Muscle of leg (tissue), 11 donors: ENCODE results near the gene GLRA3. TPM values are rescaled to one million over a fixed set of nuclear protein-coding genes. Genes with fewer than 3 reads are reported as not detected.
"Not testable (repeated sequence)": the region's sequence is repeated elsewhere in the genome, so short reads cannot be mapped to it uniquely, and the experiment has no call there.

ENCODE experiments used
- DNase-seq: peaks from one replicate; pipeline ENCODE4 v3.0.0; 2013
- H3K27ac ChIP-seq: one replicate; pipeline ENCODE4 v1.5.1; 2013; ENCODE audit warnings: mild to moderate bottlenecking, low read length, control low read depth
- H3K27me3 ChIP-seq: one replicate; pipeline ENCODE4 v1.6.1; 2013; ENCODE audit warnings: low read length; ENCODE audit not compliant: control insufficient read depth, insufficient read depth
- H3K36me3 ChIP-seq: one replicate; pipeline ENCODE4 v1.6.1; 2013; ENCODE audit warnings: low read length; ENCODE audit not compliant: control insufficient read depth, insufficient read depth
- H3K4me1 ChIP-seq: one replicate; pipeline ENCODE4 v1.6.1; 2013; ENCODE audit warnings: low read length; ENCODE audit not compliant: control insufficient read depth, insufficient read depth
- H3K4me3 ChIP-seq: one replicate; pipeline ENCODE4 v1.5.1; 2013; ENCODE audit warnings: low read length, control low read depth
- H3K9me3 ChIP-seq: replicated peaks from 2 replicates; pipeline ENCODE4 v1.6.1; 2013; ENCODE audit warnings: low read depth, low read length; ENCODE audit not compliant: control insufficient read depth
- WGBS: methylation state at CpG from one replicate; pipeline ENCODE4 v1.1.5; 2013; ENCODE audit warnings: missing lambda C conversion rate; ENCODE audit not compliant: insufficient coverage; 5-methylcytosine and 5-hydroxymethylcytosine counted together
- polyA plus RNA-seq, 8 donors: library from polyadenylated mRNA; unstranded; fragments of 120-200 nt; gene quantifications; one replicate each; pipeline versions ENCODE4 v1.2.1 to v1.2.3, GENCODE V29; 2013; ENCODE audit warnings: inconsistent platforms in 1 of 8, low replicate concordance in 1 of 8; ENCODE audit not compliant: insufficient read length in 8 of 8, insufficient read depth in 1 of 8
- total RNA-seq: library from RNA; stranded (reverse); fragments of 120-200 nt; gene quantifications from one replicate; pipeline ENCODE4 v1.2.4, GENCODE V29; 2013

The GLRA3 gene
- total and polyA plus RNA-seq, 9 donors = 0.09 TPM; not detected in 8

DNA sequence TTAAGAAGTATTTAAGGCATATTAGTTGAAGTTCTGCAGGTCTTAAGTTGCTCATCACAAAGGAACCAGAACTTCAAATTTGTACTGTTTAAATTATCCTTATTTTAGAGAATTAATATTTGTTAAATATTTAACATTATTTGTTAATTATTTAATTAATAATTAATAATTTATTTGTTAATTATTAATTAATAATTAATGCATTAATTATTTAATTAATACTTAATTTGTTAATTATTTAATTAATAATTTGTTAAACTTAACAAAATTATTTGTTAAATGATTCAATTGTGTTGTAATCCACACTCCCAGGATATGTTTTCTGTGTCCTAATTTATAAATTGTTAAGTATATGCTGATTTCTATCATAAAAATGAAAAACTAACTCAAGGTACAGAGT, 129.4 kb downstream of the GLRA3 start:
- Histone ChIP-seq H3K27ac (no peak overlapping the region), H3K9me3 (no peaks in the 10 kb centered on the region), H3K36me3 (no peaks in the 10 kb centered on the region), H3K4me3 (no peak overlapping the region), H3K27me3 (no peaks in the 10 kb centered on the region), H3K4me1 (no peaks in the 10 kb centered on the region)
- no peak for DNase-seq

DNA sequence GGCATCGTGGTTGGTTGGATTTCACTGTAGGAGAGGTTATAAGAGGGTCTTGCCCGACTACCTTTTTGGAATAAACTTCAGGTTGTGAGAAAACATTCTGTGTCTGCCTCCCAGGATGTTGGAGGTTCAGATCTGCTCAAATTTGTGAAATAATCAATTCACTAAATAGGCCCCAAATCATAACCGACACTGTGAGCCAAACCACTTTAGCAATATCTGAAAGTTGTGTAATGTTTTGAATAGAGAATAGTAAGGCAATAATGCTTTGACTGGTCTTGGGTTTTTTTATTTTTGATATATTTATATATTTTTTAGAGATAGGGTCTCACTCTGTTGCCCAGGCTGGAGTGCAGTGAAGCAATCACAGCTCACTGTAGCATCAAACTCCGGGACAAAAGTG, 131.2 kb downstream of the GLRA3 start:
- Histone ChIP-seq H3K27ac (no peak overlapping the region), H3K27me3 (no peaks in the 10 kb centered on the region), H3K9me3 (no peaks in the 10 kb centered on the region), H3K4me3 (no peak overlapping the region), H3K36me3 (no peaks in the 10 kb centered on the region), H3K4me1 (no peaks in the 10 kb centered on the region)
- WGBS = 57% methylated on average over 1 of the region's 4 CpGs
- no peak for DNase-seq

DNA sequence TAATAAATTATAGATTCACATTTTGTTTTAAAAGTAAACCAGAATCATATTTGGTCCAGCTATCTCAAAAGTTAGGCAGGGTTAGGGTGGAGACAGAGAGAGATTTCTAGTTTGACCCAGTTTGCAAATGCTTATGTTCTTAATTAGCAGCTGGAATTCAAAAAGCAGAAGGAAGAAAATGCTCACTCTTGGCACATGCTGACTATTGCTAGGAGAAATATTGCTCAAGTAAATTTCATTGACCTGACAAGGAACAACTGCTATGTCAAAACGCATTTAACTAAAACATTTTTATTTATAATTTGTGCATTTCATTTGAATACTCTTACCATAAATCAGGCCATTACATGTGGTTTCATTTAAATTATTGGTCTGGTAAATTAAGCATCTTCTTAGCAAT, 131.8 kb downstream of the GLRA3 start:
- peak; percentile 92 for DNase-seq
- H3K27ac ChIP-seq = no peak overlapping the region
- no peaks in the 10 kb centered on the region for H3K9me3 ChIP-seq
- no peaks in the 10 kb centered on the region for H3K27me3 ChIP-seq
- no peaks in the 10 kb centered on the region for H3K36me3 ChIP-seq
- no peak overlapping the region for H3K4me3 ChIP-seq
- no CpG with 5 or more reads among the region's 1 CpG for WGBS
- H3K4me1 ChIP-seq = no peaks in the 10 kb centered on the region

- Histone ChIP-seq H3K4me3 (no peak overlapping the region), H3K27me3 (no peaks in the 10 kb centered on the region), H3K36me3 (no peaks in the 10 kb centered on the region), H3K4me1 (no peaks in the 10 kb centered on the region), H3K27ac (no peak overlapping the region), H3K9me3 (no peaks in the 10 kb centered on the region)
- no peak for DNase-seq
These were observed 132.4 kb downstream of the GLRA3 start for GRCh38 chr4:174696657-174697056.

DNA sequence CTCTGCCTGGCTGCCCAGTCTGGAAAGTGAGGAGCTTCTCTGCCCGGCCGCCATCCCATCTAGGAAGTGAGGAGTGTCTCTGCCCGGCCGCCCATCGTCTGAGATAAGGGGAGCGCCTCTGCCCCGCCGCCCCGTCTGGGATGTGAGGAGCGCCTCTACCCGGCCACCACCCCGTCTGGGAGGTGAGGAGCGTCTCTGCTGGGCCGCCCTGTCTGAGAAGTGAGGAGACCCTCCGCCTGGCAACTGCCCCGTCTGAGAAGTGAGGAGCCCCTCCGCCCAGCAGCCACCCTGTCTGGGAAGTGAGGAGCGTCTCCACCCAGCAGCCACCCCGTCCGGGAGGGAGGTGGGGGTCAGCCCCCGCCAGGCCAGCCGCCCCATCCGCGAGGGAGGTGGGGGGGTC, 137.2 kb downstream of the GLRA3 start:
- H3K27ac ChIP-seq, H3K9me3 ChIP-seq, H3K27me3 ChIP-seq, H3K36me3 ChIP-seq, H3K4me3 ChIP-seq, DNase-seq, H3K4me1 ChIP-seq: not testable (repeated sequence)
- 91% methylated on average over 12 of the region's 24 CpGs for WGBS

DNA sequence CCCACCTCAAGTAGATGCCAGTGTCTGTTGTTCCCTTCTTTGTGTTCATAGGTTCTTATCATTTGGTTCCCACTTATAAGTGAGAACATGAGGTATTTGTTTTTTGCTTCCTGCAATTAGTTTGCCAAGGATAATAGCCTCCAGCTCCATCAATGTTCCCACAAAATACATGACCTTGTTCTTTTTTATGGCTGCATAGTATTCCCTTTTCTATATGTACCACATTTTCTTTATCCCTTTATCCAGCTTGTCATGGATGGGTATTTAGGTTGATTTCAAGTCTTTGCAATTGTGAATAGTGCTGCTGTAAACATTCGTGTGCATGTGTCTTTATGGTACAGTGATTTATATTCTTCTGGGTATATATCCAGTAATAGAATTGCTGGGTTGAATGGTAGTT, 138.4 kb downstream of the GLRA3 start:
- no peak for DNase-seq
- WGBS = no CpG with 5 or more reads among the region's 1 CpG

GRCh38 chr4:174689618-174690017, 139.4 kb downstream of the GLRA3 start:
- DNase-seq = no peak
- H3K4me3 ChIP-seq = no peak overlapping the region
- H3K4me1 ChIP-seq = no peaks in the 10 kb centered on the region
- H3K27ac ChIP-seq = no peak overlapping the region
- H3K9me3 ChIP-seq = peaks cover 7% of the 10 kb centered on the region
- H3K36me3 ChIP-seq = no peaks in the 10 kb centered on the region
- no CpG with 5 or more reads among the region's 4 CpGs for WGBS
- no peaks in the 10 kb centered on the region for H3K27me3 ChIP-seq

More for the DNA sequence above, 138.4 kb downstream of the GLRA3 start:
- peaks cover 7% of the 10 kb centered on the region for H3K9me3 ChIP-seq
- H3K36me3 ChIP-seq = no peaks in the 10 kb centered on the region
- no peaks in the 10 kb centered on the region for H3K27me3 ChIP-seq
- H3K27ac ChIP-seq = no peak overlapping the region
- no peak overlapping the region for H3K4me3 ChIP-seq
- no peaks in the 10 kb centered on the region for H3K4me1 ChIP-seq

GRCh38 chr4:174686826-174687225, 142.2 kb downstream of the GLRA3 start:
- no peaks in the 10 kb centered on the region for H3K27me3 ChIP-seq
- H3K4me3 ChIP-seq = no peak overlapping the region
- H3K27ac ChIP-seq = no peak overlapping the region
- no peak for DNase-seq
- H3K4me1 ChIP-seq = no peaks in the 10 kb centered on the region
- H3K36me3 ChIP-seq = no peaks in the 10 kb centered on the region
- H3K9me3 ChIP-seq = peaks cover 7% of the 10 kb centered on the region

GRCh38 chr4:174681723-174682300, 147.2 kb downstream of the GLRA3 start:
- H3K27ac ChIP-seq = no peak overlapping the region
- H3K36me3 ChIP-seq = no peaks in the 10 kb centered on the region
- no peak overlapping the region for H3K4me3 ChIP-seq
- H3K9me3 ChIP-seq = no peaks in the 10 kb centered on the region
- DNase-seq = no peak
- no peaks in the 10 kb centered on the region for H3K4me1 ChIP-seq
- H3K27me3 ChIP-seq = no peaks in the 10 kb centered on the region
- 63% methylated on average over 2 of the region's 4 CpGs for WGBS

GRCh38 chr4:174674305-174674840, 154.7 kb downstream of the GLRA3 start:
- no peak for DNase-seq
- no peaks in the 10 kb centered on the region for H3K4me1 ChIP-seq
- H3K27ac ChIP-seq = no peak overlapping the region
- no peaks in the 10 kb centered on the region for H3K36me3 ChIP-seq
- H3K27me3 ChIP-seq = no peaks in the 10 kb centered on the region
- H3K4me3 ChIP-seq = no peak overlapping the region
- no peaks in the 10 kb centered on the region for H3K9me3 ChIP-seq
- WGBS = no CpG with 5 or more reads among the region's 1 CpG

GRCh38 chr4:174673865-174674264, 155.2 kb downstream of the GLRA3 start:
- DNase-seq = no peak
- H3K27ac ChIP-seq = no peak overlapping the region

More at GRCh38 chr4:174673865-174674264, 155.2 kb downstream of the GLRA3 start:
- Histone ChIP-seq H3K4me1 (no peaks in the 10 kb centered on the region), H3K4me3 (no peak overlapping the region), H3K9me3 (no peaks in the 10 kb centered on the region), H3K27me3 (no peaks in the 10 kb centered on the region), H3K36me3 (no peaks in the 10 kb centered on the region)
